ENCODE results near the gene OAS3.

The OAS3 gene

GRCh38 chr12:112985642-112986290, 47.5 kb downstream of the OAS3 start:
- no peaks in the 10 kb centered on the region for H3K79me2 ChIP-seq (ENCODE audit: control insufficient read depth, insufficient read depth, low read length, poor library complexity)
- H2AFZ ChIP-seq (ENCODE audit: insufficient read depth, low read length, poor library complexity), result no peak overlapping the region
- H3K4me1 ChIP-seq (ENCODE audit: control insufficient read depth in 1 of 2, insufficient read depth in 2 of 2, low read length in 2 of 2), result no peaks in the 10 kb centered on the region
- no peak overlapping the region for H4K12ac ChIP-seq (ENCODE audit: low read depth, low read length)
- no CpG with 5 or more reads among the region's 1 CpG for WGBS (ENCODE audit: extremely low coverage, insufficient coverage, insufficient read length)
- no peak overlapping the region for H3K27ac ChIP-seq (ENCODE audit: low read depth, low read length)
- no peak overlapping the region for H4K91ac ChIP-seq (ENCODE audit: low read depth, low read length)
- no peaks in the 10 kb centered on the region for H3K79me1 ChIP-seq (ENCODE audit: low read length)
- H2AK5ac ChIP-seq (ENCODE audit: low read length), result no peak overlapping the region
- H3K4ac ChIP-seq (ENCODE audit: low read depth, low read length), result no peak overlapping the region
- no peak overlapping the region for H3K9ac ChIP-seq (ENCODE audit: low read length)
- no peak overlapping the region for H3K4me2 ChIP-seq (ENCODE audit: low read length)
- H3K14ac ChIP-seq (ENCODE audit: low read length), result no peak overlapping the region
- H3K27me3 ChIP-seq (ENCODE audit: insufficient read depth, low read length), result no peaks in the 10 kb centered on the region
- H3K4me3 ChIP-seq (ENCODE audit: low read depth, low read length), result no peak overlapping the region
- H2BK12ac ChIP-seq (ENCODE audit: low read length), result no peak overlapping the region
- no peak overlapping the region for H4K8ac ChIP-seq (ENCODE audit: low read depth, low read length)
- DNase-seq, result no peak
- no peak overlapping the region for H3K23ac ChIP-seq (ENCODE audit: low read length)
- no peak overlapping the region for H3K18ac ChIP-seq (ENCODE audit: low read length)
- peaks cover 7% of the 10 kb centered on the region for H3K9me3 ChIP-seq (ENCODE audit: insufficient read depth, low read depth, low read length)
- H2BK120ac ChIP-seq (ENCODE audit: insufficient read depth, low read length, poor library complexity), result no peak overlapping the region
- no peak overlapping the region for H2BK5ac ChIP-seq (ENCODE audit: low read depth, low read length, poor library complexity)
- no peaks in the 10 kb centered on the region for H3K36me3 ChIP-seq (ENCODE audit: control insufficient read depth in 1 of 2, insufficient read depth in 2 of 2, low read length in 2 of 2)

GRCh38 chr12:112986291-112986800, 48.1 kb downstream of the OAS3 start:
- no peaks in the 10 kb centered on the region for H3K79me2 ChIP-seq (ENCODE audit: control insufficient read depth, insufficient read depth, low read length, poor library complexity)
- H2BK5ac ChIP-seq (ENCODE audit: low read depth, low read length, poor library complexity), result no peak overlapping the region
- H3K18ac ChIP-seq (ENCODE audit: low read length), result no peak overlapping the region
- no peak overlapping the region for H3K4ac ChIP-seq (ENCODE audit: low read depth, low read length)
- no peak overlapping the region for H2BK12ac ChIP-seq (ENCODE audit: low read length)
- H3K4me3 ChIP-seq (ENCODE audit: low read depth, low read length), result no peak overlapping the region
- no peak overlapping the region for H3K23ac ChIP-seq (ENCODE audit: low read length)
- no peak overlapping the region for H2BK120ac ChIP-seq (ENCODE audit: insufficient read depth, low read length, poor library complexity)
- no peaks in the 10 kb centered on the region for H3K4me1 ChIP-seq (ENCODE audit: control insufficient read depth in 1 of 2, insufficient read depth in 2 of 2, low read length in 2 of 2)
- peak in 1 of 2 donors; percentile 11 for DNase-seq
- no peaks in the 10 kb centered on the region for H3K27me3 ChIP-seq (ENCODE audit: insufficient read depth, low read length)
- no peaks in the 10 kb centered on the region for H3K79me1 ChIP-seq (ENCODE audit: low read length)
- no peaks in the 10 kb centered on the region for H3K36me3 ChIP-seq (ENCODE audit: control insufficient read depth in 1 of 2, insufficient read depth in 2 of 2, low read length in 2 of 2)
- H3K9me3 ChIP-seq (ENCODE audit: insufficient read depth, low read depth, low read length), result peaks cover 7% of the 10 kb centered on the region
- H3K27ac ChIP-seq (ENCODE audit: low read depth, low read length), result no peak overlapping the region
- H4K91ac ChIP-seq (ENCODE audit: low read depth, low read length), result no peak overlapping the region
- H2AFZ ChIP-seq (ENCODE audit: insufficient read depth, low read length, poor library complexity), result no peak overlapping the region
- no peak overlapping the region for H2AK5ac ChIP-seq (ENCODE audit: low read length)
- H3K14ac ChIP-seq (ENCODE audit: low read length), result no peak overlapping the region
- H3K4me2 ChIP-seq (ENCODE audit: low read length), result no peak overlapping the region
- WGBS (ENCODE audit: extremely low coverage, insufficient coverage, insufficient read length), result no CpG with 5 or more reads among the region's 7 CpGs
- no peak overlapping the region for H4K12ac ChIP-seq (ENCODE audit: low read depth, low read length)
- H3K9ac ChIP-seq (ENCODE audit: low read length), result no peak overlapping the region
- no peak overlapping the region for H4K8ac ChIP-seq (ENCODE audit: low read depth, low read length)

- Histone ChIP-seq H3K4ac (ENCODE audit: low read depth, low read length) (no peak overlapping the region), H4K91ac (ENCODE audit: low read depth, low read length) (no peak overlapping the region), H2AFZ (ENCODE audit: insufficient read depth, low read length, poor library complexity) (no peak overlapping the region), H3K14ac (ENCODE audit: low read length) (no peak overlapping the region), H3K79me2 (ENCODE audit: control insufficient read depth, insufficient read depth, low read length, poor library complexity) (no peaks in the 10 kb centered on the region), H3K9ac (ENCODE audit: low read length) (no peak overlapping the region), H2BK5ac (ENCODE audit: low read depth, low read length, poor library complexity) (no peak overlapping the region), H3K36me3 (ENCODE audit: control insufficient read depth in 1 of 2, insufficient read depth in 2 of 2, low read length in 2 of 2) (no peaks in the 10 kb centered on the region), H3K9me3 (ENCODE audit: insufficient read depth, low read depth, low read length) (peaks cover 7% of the 10 kb centered on the region), H3K27ac (ENCODE audit: low read depth, low read length) (no peak overlapping the region), H3K4me2 (ENCODE audit: low read length) (no peak overlapping the region), H2BK120ac (ENCODE audit: insufficient read depth, low read length, poor library complexity) (no peak overlapping the region), H4K12ac (ENCODE audit: low read depth, low read length) (no peak overlapping the region), H3K27me3 (ENCODE audit: insufficient read depth, low read length) (no peaks in the 10 kb centered on the region), H3K18ac (ENCODE audit: low read length) (no peak overlapping the region), H2BK12ac (ENCODE audit: low read length) (no peak overlapping the region), H3K79me1 (ENCODE audit: low read length) (no peaks in the 10 kb centered on the region), H2AK5ac (ENCODE audit: low read length) (no peak overlapping the region), H3K4me1 (ENCODE audit: control insufficient read depth in 1 of 2, insufficient read depth in 2 of 2, low read length in 2 of 2) (no peaks in the 10 kb centered on the region), H4K8ac (ENCODE audit: low read depth, low read length) (no peak overlapping the region), H3K23ac (ENCODE audit: low read length) (no peak overlapping the region), H3K4me3 (ENCODE audit: low read depth, low read length) (no peak overlapping the region)
- DNase-seq, result no peak
- no CpG with 5 or more reads among the region's 2 CpGs for WGBS (ENCODE audit: extremely low coverage, insufficient coverage, insufficient read length)
Measured at GRCh38 chr12:112987561-112987960, 49.3 kb downstream of the OAS3 start.

- Histone ChIP-seq H3K18ac (ENCODE audit: low read length) (no peak overlapping the region), H2BK12ac (ENCODE audit: low read length) (no peak overlapping the region), H4K91ac (ENCODE audit: low read depth, low read length) (no peak overlapping the region), H3K4me2 (ENCODE audit: low read length) (no peak overlapping the region), H3K14ac (ENCODE audit: low read length) (no peak overlapping the region), H3K4me3 (ENCODE audit: low read depth, low read length) (no peak overlapping the region), H3K4ac (ENCODE audit: low read depth, low read length) (no peak overlapping the region), H2BK5ac (ENCODE audit: low read depth, low read length, poor library complexity) (no peak overlapping the region), H2AFZ (ENCODE audit: insufficient read depth, low read length, poor library complexity) (no peak overlapping the region), H3K9ac (ENCODE audit: low read length) (no peak overlapping the region), H4K8ac (ENCODE audit: low read depth, low read length) (no peak overlapping the region), H2BK120ac (ENCODE audit: insufficient read depth, low read length, poor library complexity) (no peak overlapping the region), H3K27ac (ENCODE audit: low read depth, low read length) (no peak overlapping the region), H3K23ac (ENCODE audit: low read length) (no peak overlapping the region), H3K79me1 (ENCODE audit: low read length) (no peaks in the 10 kb centered on the region), H3K36me3 (ENCODE audit: control insufficient read depth in 1 of 2, insufficient read depth in 2 of 2, low read length in 2 of 2) (no peaks in the 10 kb centered on the region), H3K9me3 (ENCODE audit: insufficient read depth, low read depth, low read length) (peaks cover 7% of the 10 kb centered on the region), H4K12ac (ENCODE audit: low read depth, low read length) (no peak overlapping the region), H3K27me3 (ENCODE audit: insufficient read depth, low read length) (no peaks in the 10 kb centered on the region), H3K4me1 (ENCODE audit: control insufficient read depth in 1 of 2, insufficient read depth in 2 of 2, low read length in 2 of 2) (no peaks in the 10 kb centered on the region), H3K79me2 (ENCODE audit: control insufficient read depth, insufficient read depth, low read length, poor library complexity) (no peaks in the 10 kb centered on the region), H2AK5ac (ENCODE audit: low read length) (no peak overlapping the region)
- no CpG with 5 or more reads among the region's 3 CpGs for WGBS (ENCODE audit: extremely low coverage, insufficient coverage, insufficient read length)
- DNase-seq, result no peak
Measured at GRCh38 chr12:112988224-112988623, 50.0 kb downstream of the OAS3 start.
